ENCODE results near the gene OR52I2. TPM values are rescaled to one million over a fixed set of nuclear protein-coding genes. Genes with fewer than 3 reads are reported as not detected.

Gene OR52I2
- polyA plus RNA-seq, 1 of the 3 experiments (the other 2 are of a cell fraction), result not detected

GRCh38 chr11:4637662-4638047, 56.1 kb downstream of the OR52I2 start:
- CTCF ChIA-PET, result interaction anchor here (0.7 to 2.9 kb wide), 15 partner anchors 9 to 450 kb away, joined by 3 to 44 read pairs (median 5); no protein-coding TSS in a partner anchor
- no peak overlapping the region for H3K9ac ChIP-seq
- WGBS (ENCODE audit: low lambda C conversion rate), result 6% methylated on average over 3 of the region's 3 CpGs

More at GRCh38 chr11:4637662-4638047, 56.1 kb downstream of the OR52I2 start:
- POLR2A ChIA-PET, result no interaction called here
- Histone ChIP-seq H2AFZ (ENCODE audit: low read depth) (no peak overlapping the region), H3K27me3 (ENCODE audit: insufficient read depth) (peaks cover 24% of the 10 kb centered on the region), H3K9me3 (no peaks in the 10 kb centered on the region), H3K4me1 (ENCODE audit: control insufficient read depth in 1 of 2, insufficient read depth in 2 of 2, low read depth in 1 of 2, low read length in 1 of 2) (no peaks in the 10 kb centered on the region; a peak in 1 of 4 replicates), H3K4me3 (ENCODE audit: low read depth in 2 of 2, low read length in 1 of 2) (no peak overlapping the region), H3K36me3 (replicated peaks in 1 of 2; ENCODE audit: control insufficient read depth in 1 of 2, insufficient read depth in 2 of 2, low read length in 1 of 2) (no peaks in the 10 kb centered on the region), H3K27ac (ENCODE audit: low read depth in 2 of 2, low read length in 1 of 2) (no peak overlapping the region), H3F3A (replicated peaks; ENCODE audit: insufficient read depth) (no peaks in the 10 kb centered on the region), H3K4me2 (no peak overlapping the region), H3K79me2 (ENCODE audit: insufficient read depth) (no peaks in the 10 kb centered on the region), H3K9me2 (no peaks in the 10 kb centered on the region), H4K20me1 (ENCODE audit: insufficient read depth) (no peaks in the 10 kb centered on the region)
- TF ChIP-seq ZBTB33 (IDR thresholded peaks at IDR 0.05; ENCODE audit: borderline replicate concordance, low read depth) (no peak), GABPA (IDR thresholded peaks at IDR 0.05; ENCODE audit: low read depth) (no peak), MXI1 (IDR thresholded peaks at IDR 0.05; ENCODE audit: low read depth, low read length) (no peak), GATA2 (CRISPR knock-in tag; IDR thresholded peaks at IDR 0.05) (no peak), ELF1 (IDR thresholded peaks at IDR 0.05) (no peak), EP300 (IDR thresholded peaks at IDR 0.05; ENCODE audit: borderline replicate concordance in 1 of 2, low read depth in 1 of 2, low read length in 1 of 2) (no peak), RXRA (IDR thresholded peaks at IDR 0.05; ENCODE audit: borderline replicate concordance, low read depth) (no peak), EZH2phosphoT487 (IDR thresholded peaks at IDR 0.05; ENCODE audit: borderline replicate concordance, low read depth) (no peak), REST (IDR thresholded peaks at IDR 0.05; ENCODE audit: low read depth, low read length) (no peak), CHD2 (IDR thresholded peaks at IDR 0.05; ENCODE audit: low read length, partially characterized antibody) (no peak), RAD21 (IDR thresholded peaks at IDR 0.05; ENCODE audit: low read length) (no peak), JUND (IDR thresholded peaks at IDR 0.05) (no peak), POLR2AphosphoS5 (IDR thresholded peaks at IDR 0.05; ENCODE audit: low read depth, low read length) (no peak), TEAD4 (IDR thresholded peaks at IDR 0.05; ENCODE audit: borderline replicate concordance, insufficient read depth) (no peak), FOSL2 (IDR thresholded peaks at IDR 0.05; ENCODE audit: borderline replicate concordance, low read depth) (no peak), USF2 (IDR thresholded peaks at IDR 0.05; ENCODE audit: borderline replicate concordance, low read depth, low read length) (no peak), CTCF (IDR thresholded peaks at IDR 0.05) (no peak), FOXJ3 (CRISPR knock-in tag; IDR thresholded peaks at IDR 0.05) (no peak)
- no peak for DNase-seq

Measured in SK-N-SH (cell line).